Pancreas (tissue), 10 donors: Measurements from ENCODE around the gene DET1. TPM values are rescaled to one million over a fixed set of nuclear protein-coding genes. Genes with fewer than 3 reads are reported as not detected.

ENCODE experiments used
- ATAC-seq, 4 donors: fragments of 200-7000 bp; cut with Tn5 transposase; one replicate each; pipeline versions ENCODE4 v1.8.0 to v1.9.1; 2020; ENCODE audit warnings: mild to moderate bottlenecking in 4 of 4, moderate library complexity in 4 of 4
- DNase-seq, 6 donors: peaks; one replicate each; pipeline ENCODE4 v3.0.0-alpha.2; 2020
- FAIRE-seq: peaks from 2 replicates; lab custom pipeline; 2012; peaks lifted over from hg19 to GRCh38; lab: Jason Lieb, UNC
- H3K27ac ChIP-seq, 4 donors: fragments of 200-600 bp; sonication (generic); 1 replicate in 3 of 4; 2 replicates in 1 of 4; pipeline versions ENCODE4 v1.5.0 to v1.8.0; 2020
- H3K27me3 ChIP-seq, 4 donors: fragments of 200-600 bp; one replicate each; pipeline ENCODE4 v1.8.0; 2021
- H3K36me3 ChIP-seq, 3 donors: fragments of 200-600 bp; sonication (generic) in 1 of 3; one replicate each; pipeline versions ENCODE4 v1.5.0 to v1.8.0; 2020 to 2021
- H3K4me1 ChIP-seq, 3 donors: fragments of 200-600 bp; one replicate each; pipeline ENCODE4 v1.8.0; 2021
- H3K4me3 ChIP-seq, 4 donors: fragments of 200-600 bp; sonication (generic) in 2 of 4; one replicate each; pipeline versions ENCODE4 v1.5.0 to v1.8.0; 2020 to 2021
- H3K9me3 ChIP-seq, 4 donors: fragments of 200-600 bp; one replicate each; pipeline ENCODE4 v1.8.0; 2021
- CTCF ChIP-seq, 4 donors: fragments of 200-600 bp; sonication (generic) in 3 of 4; IDR thresholded peaks; one replicate each; pipeline versions ENCODE4 v1.5.0 to v1.8.0; 2021; ENCODE audit warnings: antibody characterized with exemption in 4 of 4
- WGBS, 2 donors: extraction: QIAGEN DNeasy Blood & Tissue Kit; methylation state at CpG; one replicate each; pipeline ENCODE4 v1.1.7; 2013; 5-methylcytosine and 5-hydroxymethylcytosine counted together
- intact Hi-C, 3 donors: fragments of 100-400 bp; cut with DNase I; formaldehyde crosslinking; loops; one replicate each; pipeline versions ENCODE4 v1.11.1 to v1.14.2; 2022
- polyA plus RNA-seq, 2 donors: library from polyadenylated mRNA; stranded (reverse); fragments of 200-250 nt; gene quantifications; one replicate each; pipeline ENCODE4 v1.2.3, GENCODE V29; 2013
- total RNA-seq, 6 donors: library from RNA; stranded (reverse); fragmentation: NEBNext Ultra II Directional in 4 of 6; extraction: Animal tissue kit (Norgen Biotek cat#: 25700) in 4 of 6; gene quantifications; one replicate each; pipeline versions ENCODE4 v1.2.1 to v1.2.4, GENCODE V29; 2021 to 2023
- donor health status: healthy with polysubstance abuse.
- donor health status: DM: no; HTN: no; CAD: no; lungs with moderate emphysema.
- donor health status: DM: no; HTN: no; CAD: no.
- donor health status: control.
- donor health status: control.
- donor health status: Bipolar disorder and iron deficiency.
- donor health status: DM: yes; HTN: yes; CAD: no.
- donor health status: DM: no; HTN: no; CAD: no.
- donor health status: DM: no; HTN: no; CAD: no.
- donor health status: DM: yes; HTN: yes; CAD: no.

DET1 gene
- total and polyA plus RNA-seq, 8 donors, result 2.2 to 4.2 (median 3.0) TPM

GRCh38 chr15:88509321-88509720, 37.2 kb downstream of the DET1 start:
- 88 to 97% methylated on average over 4 of the region's 4 CpGs for whole genome bisulfite sequencing, 2 donors
- H3K36me3 ChIP-seq, result peaks cover 3 to 20% (median 4%) of the 10 kb centered on the region in 3 donors

GRCh38 chr15:88506628-88507027, 39.9 kb downstream of the DET1 start:
- H3K27me3 ChIP-seq, result no peaks in the 10 kb centered on the region
- peaks cover 3 to 25% (median 4%) of the 10 kb centered on the region in 3 donors for H3K36me3 ChIP-seq
- H3K9me3 ChIP-seq, result no peaks in the 10 kb centered on the region
- DNase-seq (no peak), FAIRE-seq (no peak), ATAC-seq (no peak)
- no peaks in the 10 kb centered on the region for H3K4me1 ChIP-seq
- TF ChIP-seq CTCF (IDR thresholded peaks at IDR 0.05), result no peak
- no peak overlapping the region for H3K4me3 ChIP-seq
- no peak overlapping the region for H3K27ac ChIP-seq
- intact Hi-C loops, result no loop called here

More at GRCh38 chr15:88509321-88509720, 37.2 kb downstream of the DET1 start:
- no peaks in the 10 kb centered on the region for H3K27me3 ChIP-seq
- ATAC-seq (no peak), DNase-seq (no peak), FAIRE-seq (no peak)
- no peak for TF ChIP-seq CTCF (IDR thresholded peaks at IDR 0.05)
- no peaks in the 10 kb centered on the region for H3K4me1 ChIP-seq
- no peak overlapping the region for H3K4me3 ChIP-seq
- H3K27ac ChIP-seq, result no peak overlapping the region
- H3K9me3 ChIP-seq, result no peaks in the 10 kb centered on the region
- intact Hi-C loops, result no loop called here

- H3K27ac ChIP-seq, result no peak overlapping the region
- no peaks in the 10 kb centered on the region for H3K27me3 ChIP-seq
- TF ChIP-seq CTCF (IDR thresholded peaks at IDR 0.05), result no peak
- no peak for ATAC-seq
- no peak for DNase-seq
- H3K4me1 ChIP-seq, result no peaks in the 10 kb centered on the region
- WGBS, 2 donors, result 87 to 100% methylated on average over 2 of the region's 2 CpGs
- peaks cover 3 to 17% (median 4%) of the 10 kb centered on the region in 3 donors for H3K36me3 ChIP-seq
- no peak for FAIRE-seq
- intact Hi-C loops, result no loop called here
- no peaks in the 10 kb centered on the region for H3K9me3 ChIP-seq
- no peak overlapping the region for H3K4me3 ChIP-seq
These were observed 40.8 kb downstream of the DET1 start for GRCh38 chr15:88505721-88506120.

GRCh38 chr15:88504445-88504844, 42.0 kb downstream of the DET1 start:
- 75 to 95% methylated on average over 1 of the region's 1 CpG for WGBS, 2 donors
- FAIRE-seq, result no peak

More at GRCh38 chr15:88504445-88504844, 42.0 kb downstream of the DET1 start:
- no peak for DNase-seq
- Histone ChIP-seq H3K9me3 (no peaks in the 10 kb centered on the region), H3K27me3 (no peaks in the 10 kb centered on the region), H3K4me3 (no peak overlapping the region), H3K4me1 (no peaks in the 10 kb centered on the region), H3K27ac (no peak overlapping the region), H3K36me3 (peaks cover 1 to 9% (median 4%) of the 10 kb centered on the region in 3 donors)
- intact Hi-C loops, result no loop called here
- no peak for TF ChIP-seq CTCF (IDR thresholded peaks at IDR 0.05)
- ATAC-seq, result no peak
